SU-DHL-6 (cell line): ENCODE results near the gene SMIM38.

ENCODE experiments used
- EZH2phosphoT487 ChIP-seq: fragments of 200-600 bp; sonication (generic), shearing (Covaris generic); conservative IDR thresholded peaks from 2 replicates; pipeline ENCODE4 v1.6.1; 2018; ENCODE audit warnings: mild to moderate bottlenecking, antibody characterized with exemption, low read length, moderate library complexity, mixed read lengths
- TF ChIP-seq, protein P1 (sequence below): fragments of 200-600 bp; sonication (generic); IDR thresholded peaks from one replicate; pipeline ENCODE4 v1.5.1; 2017; ENCODE audit warnings: antibody characterized with exemption, mild to moderate bottlenecking, low read length, moderate library complexity; ENCODE audit not compliant: insufficient read depth, poor library complexity, severe bottlenecking

DNA sequence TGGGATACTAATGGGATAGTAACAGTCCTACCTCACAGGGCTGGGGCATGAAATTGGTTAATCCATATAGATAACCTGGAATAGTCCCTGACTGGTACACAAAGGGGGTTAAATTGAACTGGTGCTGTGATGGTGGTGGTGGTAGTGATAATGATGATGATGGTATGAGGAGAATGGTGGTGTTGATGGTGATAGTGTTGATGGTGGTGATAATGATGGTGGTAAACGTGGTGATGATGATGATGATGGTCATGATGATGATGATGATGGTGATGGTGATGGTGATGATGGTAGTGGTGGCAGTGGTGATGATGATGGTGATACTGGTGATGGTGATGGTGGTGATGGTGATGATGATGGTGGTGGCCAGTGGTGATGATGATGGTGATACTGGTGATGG, 38.7 kb downstream of the SMIM38 start:
- TF ChIP-seq, protein P1, sequence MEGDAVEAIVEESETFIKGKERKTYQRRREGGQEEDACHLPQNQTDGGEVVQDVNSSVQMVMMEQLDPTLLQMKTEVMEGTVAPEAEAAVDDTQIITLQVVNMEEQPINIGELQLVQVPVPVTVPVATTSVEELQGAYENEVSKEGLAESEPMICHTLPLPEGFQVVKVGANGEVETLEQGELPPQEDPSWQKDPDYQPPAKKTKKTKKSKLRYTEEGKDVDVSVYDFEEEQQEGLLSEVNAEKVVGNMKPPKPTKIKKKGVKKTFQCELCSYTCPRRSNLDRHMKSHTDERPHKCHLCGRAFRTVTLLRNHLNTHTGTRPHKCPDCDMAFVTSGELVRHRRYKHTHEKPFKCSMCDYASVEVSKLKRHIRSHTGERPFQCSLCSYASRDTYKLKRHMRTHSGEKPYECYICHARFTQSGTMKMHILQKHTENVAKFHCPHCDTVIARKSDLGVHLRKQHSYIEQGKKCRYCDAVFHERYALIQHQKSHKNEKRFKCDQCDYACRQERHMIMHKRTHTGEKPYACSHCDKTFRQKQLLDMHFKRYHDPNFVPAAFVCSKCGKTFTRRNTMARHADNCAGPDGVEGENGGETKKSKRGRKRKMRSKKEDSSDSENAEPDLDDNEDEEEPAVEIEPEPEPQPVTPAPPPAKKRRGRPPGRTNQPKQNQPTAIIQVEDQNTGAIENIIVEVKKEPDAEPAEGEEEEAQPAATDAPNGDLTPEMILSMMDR = no peak
- TF ChIP-seq EZH2phosphoT487 = no peak
